GM19025 (cell line): ENCODE data around the gene LRRC3.
"Not testable (repeated sequence)": the region's sequence is repeated elsewhere in the genome, so short reads cannot be mapped to it uniquely, and the experiment has no call there.

Source experiments
- ATAC-seq: cut with Tn5 transposase; IDR thresholded peaks from one replicate; pipeline ENCODE4 v1.9.1; 2021; ENCODE audit warnings: mild to moderate bottlenecking, low read depth, moderate library complexity; ENCODE audit not compliant: unreplicated experiment

The LRRC3 gene

DNA sequence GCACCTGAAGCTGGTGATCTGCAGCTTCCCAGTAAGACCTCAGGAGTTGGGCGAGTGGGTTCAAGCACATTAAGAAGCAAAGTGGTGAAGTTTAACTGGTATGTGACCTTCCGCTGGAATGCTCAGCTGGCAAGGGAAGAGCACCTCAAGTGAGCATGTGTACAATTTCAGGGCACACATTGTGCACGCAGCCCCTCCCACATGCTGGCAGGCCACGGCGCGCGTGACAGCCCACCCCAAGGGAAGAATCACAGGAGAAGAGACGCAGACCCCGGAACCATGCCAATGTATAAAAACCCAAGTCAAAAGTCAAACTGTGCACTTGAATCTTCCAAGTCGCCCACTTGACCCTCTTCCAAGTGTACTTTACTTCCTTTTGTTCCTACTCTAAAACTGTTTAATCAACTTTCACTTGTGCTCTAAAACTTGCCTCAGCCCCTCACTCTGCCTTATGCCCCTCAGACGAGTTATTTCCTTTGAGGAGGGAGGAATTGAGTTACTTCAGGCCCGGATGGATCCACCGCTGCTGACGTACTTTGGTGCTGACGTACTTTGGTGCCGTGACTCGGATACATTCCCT is 20.0 kb downstream of the LRRC3 start:
- ATAC-seq, result no peak

DNA sequence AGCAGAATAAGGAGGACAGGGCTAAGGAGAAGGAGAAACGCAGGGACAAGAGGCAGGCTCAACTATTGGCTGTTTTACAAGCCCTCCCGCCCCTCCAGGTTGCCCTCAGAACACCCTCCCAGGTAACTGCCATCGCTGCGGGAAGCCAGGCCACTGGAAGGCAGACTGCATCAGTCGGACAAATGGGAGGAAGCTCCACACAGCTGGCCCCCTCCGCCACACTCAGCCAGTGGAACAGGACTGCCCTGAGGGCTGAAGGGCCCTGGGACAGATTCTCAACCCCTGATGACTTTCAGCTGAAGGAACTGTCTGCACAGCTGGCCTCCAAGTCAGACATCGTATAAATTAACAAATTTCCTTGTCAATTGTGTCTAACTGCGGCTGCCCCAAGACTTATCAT is 21.8 kb downstream of the LRRC3 start:
- ATAC-seq, result no peak

DNA sequence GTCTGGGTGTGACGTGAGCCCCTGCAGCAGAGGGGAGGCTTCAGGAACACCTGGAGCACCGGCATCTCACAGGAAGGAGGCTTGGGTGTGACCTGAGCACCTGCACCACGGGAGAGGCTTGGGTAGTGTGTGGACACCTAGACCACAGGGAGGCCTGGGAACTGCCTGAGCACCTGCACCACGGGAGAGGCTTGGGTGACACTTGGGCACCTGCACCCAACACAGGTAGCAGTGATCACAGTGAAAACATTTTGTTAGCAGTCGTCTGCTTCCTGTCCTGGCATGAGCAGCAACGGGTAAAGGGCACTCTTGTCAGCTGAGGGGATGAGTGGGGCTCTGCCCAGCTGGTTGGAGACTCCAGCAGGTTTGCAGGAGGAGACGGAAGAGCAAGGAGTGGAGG is 22.4 kb downstream of the LRRC3 start:
- ATAC-seq, result no peak

DNA sequence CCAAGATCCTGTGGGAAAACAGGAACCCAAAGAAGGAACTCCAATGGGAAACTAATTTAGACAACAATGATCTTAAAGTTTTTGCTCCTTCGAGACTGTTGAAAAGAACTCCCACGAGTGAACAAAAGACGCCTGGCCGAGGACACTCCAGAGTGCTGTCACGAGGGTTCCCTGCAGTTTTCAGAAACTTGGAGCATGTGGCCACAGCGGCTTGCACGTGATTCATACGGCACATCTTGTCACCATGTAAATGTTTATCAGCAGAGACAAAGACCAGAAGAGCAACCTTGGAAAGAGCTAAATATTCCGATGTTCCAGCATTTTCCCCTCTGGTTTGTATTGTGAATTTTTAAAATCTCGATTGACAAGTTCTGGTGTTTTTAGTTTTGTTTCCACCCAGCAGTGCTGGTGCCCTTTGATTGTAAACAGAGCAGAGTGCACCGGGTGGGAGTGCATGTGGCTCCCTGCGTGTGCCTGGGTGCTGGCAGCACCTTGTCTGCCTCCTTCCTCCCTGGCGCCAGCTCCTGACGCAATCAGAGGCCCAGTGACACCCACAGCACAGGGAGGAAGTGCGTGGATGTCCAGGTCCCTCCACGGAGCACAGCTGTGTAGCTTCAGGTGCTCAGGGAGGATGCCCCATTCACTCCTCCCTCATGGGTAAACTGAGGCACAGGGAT is 23.0 kb downstream of the LRRC3 start:
- no peak for ATAC-seq

DNA sequence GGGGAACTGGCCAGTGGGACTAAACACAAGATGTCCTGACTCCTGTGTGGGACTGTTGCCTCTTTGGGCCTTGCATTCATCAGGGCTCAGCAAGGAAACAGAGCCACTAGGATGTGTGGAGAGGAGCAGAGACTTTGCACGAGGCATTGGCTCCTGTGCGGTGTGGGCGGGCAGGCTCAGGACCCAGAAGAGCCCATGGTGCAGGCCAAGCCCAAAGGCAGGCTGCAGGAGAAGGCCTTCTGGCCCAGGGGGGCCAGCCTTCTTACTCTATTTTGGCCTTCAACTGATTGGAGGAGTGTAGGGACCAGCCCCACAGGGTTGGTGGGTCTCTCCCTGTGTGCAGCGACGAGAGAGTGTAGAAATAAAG is 23.5 kb downstream of the LRRC3 start:
- ATAC-seq, result no peak

DNA sequence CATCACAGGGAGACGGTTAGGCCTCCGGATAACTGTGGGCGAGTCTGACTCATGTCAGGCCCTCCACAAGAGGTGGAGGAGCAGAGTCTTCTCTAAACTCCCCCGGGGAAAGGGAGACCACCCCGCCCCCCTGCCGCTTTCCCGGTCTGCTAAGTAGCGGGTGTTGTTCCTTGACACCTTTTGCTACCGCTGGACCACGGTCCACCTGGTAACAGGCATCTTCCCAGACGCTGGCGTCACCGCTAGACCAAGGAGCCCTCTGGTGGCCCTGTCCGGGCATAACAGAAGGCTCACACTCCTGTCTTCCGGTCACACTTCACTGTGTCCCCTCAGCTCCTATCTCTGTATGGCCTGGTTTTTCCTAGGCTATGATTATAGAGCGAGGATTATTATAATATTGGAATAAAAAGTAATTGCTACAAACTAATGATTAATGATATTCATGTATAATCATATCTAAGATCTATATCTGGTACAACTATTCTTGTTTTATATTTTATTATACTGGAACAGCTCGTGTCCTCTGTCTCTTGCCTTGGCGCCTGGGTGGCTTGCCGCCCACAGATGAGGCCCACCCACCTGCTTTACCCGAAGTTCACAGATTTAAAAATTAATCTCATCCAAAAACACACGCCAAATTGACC is 24.4 kb downstream of the LRRC3 start:
- not testable (repeated sequence) for ATAC-seq

DNA sequence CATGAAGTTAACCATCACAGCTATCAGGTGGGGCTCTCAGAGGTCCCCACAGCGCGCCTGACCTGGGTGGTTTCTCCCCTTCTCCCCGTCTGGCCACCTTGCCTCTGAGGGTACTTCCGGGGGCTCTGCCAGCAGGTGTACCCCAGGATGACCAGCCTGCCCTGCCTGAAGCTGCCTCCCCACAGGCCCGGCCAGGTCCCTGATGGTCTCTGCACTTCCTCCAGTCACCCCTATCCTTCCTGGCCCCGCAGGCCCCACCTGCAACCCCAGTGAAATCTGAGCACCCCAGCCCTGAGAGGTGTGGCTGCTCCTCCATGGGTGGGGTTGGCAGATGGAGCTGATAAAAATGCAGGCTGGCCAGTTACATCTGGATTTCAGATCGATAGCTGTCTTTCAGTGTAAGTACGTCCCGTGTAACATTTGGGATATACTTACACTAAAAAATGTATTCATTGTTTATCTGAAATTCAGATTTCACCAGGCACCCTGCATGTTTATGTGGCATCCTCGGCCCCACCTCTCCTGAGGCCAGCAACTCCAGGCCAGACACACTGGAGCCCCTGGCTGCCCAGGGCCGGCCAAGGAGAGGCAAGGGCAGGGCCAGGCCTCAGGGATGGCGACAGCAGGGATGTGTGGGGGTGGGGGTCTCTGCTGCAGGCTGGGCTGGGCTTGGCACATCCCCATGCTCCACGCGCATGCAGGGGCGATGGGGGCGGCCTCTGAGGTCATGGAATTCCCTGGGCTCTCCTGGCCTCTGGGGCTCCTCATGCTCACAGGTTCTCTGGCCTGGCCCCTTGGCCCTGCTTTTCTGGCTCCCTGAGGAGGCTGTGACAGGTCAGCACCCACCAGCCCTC is 25.1 kb downstream of the LRRC3 start:
- no peak for ATAC-seq

DNA sequence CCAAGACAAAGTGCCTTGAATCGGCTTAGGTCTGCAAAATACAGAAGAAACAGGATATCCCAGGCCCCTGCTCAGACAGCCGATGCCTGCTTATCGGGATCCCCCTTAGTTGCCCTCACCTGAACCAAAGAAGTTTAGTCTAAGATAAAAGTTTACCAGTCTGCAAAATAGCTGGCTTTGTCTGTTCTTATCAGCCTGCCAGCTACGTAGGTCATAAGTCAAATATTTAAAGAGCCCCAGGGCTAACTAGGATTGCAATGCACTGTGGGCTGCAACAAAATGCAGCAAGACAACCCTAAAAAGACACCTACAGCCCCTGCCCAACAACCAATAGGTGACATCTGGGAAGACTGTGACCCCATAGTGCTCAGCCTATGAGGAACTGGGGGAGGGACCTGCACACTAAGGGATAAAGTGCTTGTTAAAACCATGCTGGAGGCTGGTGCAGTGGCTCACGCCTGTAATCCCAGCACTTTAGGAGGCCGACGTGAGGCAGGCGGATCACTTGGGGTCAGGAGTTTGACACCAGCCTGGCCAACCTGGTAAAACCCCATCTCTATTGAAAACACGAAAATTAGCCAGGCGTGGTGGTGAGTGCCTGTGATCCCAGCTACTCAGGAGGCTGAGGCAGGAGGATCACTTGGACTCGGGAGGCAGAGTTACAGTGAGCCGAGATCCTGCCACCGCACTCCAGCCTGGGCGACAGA is 27.4 kb downstream of the LRRC3 start:
- ATAC-seq, result no peak

DNA sequence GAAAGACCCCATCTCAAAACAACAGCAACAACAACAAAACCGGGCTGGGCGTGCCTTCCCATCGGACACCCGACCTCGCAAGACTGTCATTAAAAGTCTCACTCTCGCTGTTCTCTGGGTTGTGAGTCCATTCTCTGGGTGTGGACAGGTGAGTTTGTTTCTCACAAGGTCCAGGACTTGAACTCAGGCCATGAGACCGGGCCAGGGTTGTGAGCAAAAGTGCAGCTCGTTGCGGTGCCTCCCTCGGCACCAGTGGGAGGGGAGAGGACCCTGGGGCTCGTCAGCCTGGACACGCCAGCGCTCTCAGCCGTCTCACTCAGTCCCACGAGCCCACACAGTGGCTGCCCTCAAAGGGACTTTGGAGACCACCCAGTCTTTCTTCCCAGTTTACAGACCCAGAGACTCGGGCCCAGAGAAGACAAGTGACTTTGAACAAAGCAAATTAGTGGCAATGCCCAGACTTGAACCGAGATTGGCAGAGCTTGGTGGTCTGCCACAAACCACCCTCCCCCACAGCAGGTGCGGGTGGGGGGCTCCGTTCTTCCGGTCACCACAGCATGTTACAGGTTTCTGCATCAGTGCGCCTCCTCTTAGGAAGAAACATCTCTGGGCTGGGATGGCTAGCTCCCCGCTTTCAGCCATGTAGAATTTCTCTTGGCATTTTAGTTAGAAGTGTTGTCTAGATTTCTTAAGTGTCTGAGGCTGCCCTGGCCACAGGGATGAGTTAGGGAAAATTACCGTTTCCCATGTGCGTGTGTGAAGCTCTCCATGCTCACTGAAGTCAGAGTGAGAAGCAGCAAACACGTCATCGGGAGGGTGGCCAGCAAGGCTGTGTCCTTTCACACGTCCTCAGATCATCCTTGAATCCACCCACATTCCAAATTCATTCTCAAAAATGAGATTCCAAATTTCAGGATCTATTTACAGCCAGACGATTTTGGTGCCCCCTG is 28.3 kb downstream of the LRRC3 start:
- ATAC-seq, result no peak

DNA sequence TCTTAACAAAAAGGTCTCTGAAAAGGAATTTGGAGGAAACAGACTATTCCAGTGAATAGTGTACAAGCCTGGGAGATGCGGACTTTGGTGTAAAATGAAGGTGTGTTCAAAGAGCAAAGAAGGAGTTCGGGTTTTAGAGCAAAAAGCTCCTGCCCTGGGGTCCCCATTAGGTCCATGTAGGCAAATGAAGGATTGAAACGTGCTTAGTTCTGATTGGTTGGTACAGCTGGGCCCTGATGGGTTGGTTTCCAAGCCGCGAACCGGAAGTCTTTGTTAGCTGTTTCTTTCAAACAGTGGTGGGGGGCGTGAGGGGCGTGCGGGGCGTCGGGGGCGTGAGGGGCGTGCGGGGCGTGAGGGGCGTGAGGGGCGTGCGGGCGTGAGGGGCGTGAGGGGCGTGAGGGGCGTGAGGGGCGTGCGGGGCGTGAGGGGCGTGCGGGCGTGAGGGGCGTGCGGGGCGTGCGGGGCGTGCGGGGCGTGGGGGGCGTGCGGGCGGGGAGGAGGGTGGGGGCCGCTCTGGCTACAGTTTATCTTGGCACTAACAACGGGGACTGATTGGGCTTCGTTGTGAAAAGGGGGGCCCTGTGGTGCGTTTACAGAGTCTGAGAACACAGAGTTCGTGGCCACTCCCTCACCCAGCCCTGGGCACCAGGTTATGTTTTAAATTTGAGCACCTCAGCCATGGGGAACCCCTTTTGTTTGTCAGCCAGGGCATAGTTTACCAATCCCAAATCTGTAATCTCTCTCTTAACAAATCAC is 29.4 kb downstream of the LRRC3 start:
- no peak for ATAC-seq

DNA sequence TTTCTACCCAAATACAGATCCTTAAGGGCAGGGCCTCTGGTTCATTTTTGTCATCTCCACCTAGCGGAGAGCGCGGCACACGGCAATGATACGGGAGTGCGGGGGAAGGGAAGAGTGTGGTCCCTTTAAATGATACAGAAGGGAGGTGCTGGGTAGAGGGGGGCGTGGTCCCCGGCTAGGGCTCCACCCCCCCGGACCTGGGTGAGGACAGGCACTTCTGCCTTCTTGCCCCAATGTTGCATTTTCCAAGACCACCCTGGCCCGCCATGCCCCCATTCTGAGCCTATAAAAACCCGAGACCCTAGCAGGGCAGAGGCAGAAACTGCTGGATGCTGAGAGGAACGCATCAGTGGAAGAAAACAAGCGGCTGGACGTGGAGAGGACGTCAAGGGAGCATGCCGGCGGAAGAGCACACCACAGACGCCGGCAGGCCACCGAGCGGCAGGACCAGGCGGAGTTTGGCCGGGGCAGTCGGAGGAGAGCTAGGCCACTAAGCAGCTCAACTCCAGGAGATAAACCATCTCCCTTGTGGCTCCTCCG is 30.0 kb downstream of the LRRC3 start:
- ATAC-seq, result no peak

DNA sequence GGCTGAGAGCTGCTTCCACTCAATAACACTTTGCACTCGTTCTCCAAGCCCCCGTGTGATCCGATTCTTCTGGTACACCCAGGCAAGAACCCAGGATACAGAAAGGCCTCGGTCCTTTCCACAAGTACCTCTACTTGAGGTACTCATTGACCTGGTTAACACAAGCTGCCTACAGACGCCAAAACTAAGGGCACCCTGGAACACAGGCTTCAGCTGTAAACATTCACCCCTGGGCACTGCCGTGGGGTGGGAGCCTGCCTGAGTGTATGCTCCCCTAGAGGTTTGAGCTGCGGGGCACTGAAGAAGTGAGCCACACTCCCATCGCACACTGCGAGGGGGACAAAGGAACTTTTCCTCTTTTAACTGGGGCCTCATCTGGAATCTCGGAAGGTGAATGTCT is 30.5 kb downstream of the LRRC3 start:
- ATAC-seq, result no peak

DNA sequence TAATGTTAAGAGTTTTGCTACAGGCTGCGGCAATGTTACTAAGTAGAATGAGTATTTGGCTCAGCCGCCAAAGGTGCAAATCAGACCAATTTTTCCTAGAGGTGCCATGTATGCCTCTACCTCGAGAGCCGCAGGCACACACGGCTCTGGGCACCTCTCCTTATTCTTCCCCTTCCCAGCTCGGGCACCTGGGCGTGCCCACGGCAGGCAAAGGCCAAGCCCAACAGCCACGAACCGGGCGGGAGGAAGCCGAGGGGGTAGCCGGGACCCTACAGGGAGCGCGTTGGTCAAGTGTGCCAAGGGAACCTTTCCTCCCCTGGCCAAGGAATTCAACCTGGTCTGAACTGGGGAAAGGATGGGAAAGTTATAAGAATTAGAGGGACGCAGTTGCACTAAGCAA is 31.0 kb downstream of the LRRC3 start:
- ATAC-seq, result no peak

DNA sequence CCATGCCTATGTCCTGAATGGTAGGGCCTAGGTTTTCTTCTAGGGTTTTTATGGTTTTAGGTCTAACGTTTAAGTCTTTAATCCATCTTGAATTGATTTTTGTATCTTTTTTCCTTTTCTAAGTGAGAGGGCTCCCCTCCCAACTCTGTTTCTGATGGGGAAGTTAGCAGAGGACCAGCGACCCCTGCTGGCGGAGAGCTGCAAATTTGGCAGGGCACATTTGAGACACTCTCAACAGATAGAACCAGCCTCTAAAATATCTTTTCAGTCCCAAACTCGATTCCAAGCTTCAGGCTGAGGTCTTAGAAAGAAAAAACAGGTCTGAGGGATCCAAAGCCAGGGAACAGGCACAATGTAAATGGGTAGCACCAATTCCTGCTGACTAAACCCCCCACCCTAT is 32.5 kb downstream of the LRRC3 start:
- ATAC-seq, result no peak

DNA sequence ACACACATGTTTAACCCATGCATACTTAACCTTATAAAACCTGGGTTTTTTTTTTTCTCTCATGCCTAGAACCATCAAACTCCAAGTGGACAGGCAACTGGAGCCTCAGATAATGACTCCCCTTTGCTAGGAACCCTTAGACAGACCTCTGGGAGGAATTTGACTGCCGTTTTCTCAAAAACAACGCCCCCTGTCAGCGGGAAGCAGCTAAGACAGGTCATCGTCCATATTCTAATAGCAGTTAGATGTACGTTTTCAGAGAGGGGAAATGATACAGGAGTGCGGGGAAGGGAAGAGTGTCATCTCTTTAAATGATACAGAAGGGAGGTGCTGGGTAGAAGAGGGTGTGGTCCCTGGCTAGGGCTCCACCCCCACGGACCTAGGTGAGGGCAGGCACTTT is 34.7 kb downstream of the LRRC3 start:
- no peak for ATAC-seq

DNA sequence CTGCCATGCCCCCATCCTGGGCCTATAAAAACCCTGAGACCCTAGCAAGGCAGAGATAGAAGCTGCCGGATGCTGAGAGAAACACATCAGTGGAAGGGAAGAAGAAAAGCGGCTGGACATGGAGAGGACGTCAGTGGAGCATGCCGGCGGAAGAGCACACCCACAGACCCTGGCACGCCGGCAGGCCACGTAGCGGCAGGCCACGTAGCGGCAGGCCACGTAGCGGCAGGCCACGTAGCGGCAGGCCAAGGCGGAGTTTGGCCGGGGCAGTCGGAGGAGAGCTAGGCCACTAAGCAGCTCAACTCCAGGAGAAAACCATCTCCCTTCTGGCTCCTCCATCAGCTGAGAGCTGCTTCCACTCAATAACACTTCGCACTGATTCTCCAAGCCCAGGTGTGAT is 35.1 kb downstream of the LRRC3 start:
- ATAC-seq, result no peak

DNA sequence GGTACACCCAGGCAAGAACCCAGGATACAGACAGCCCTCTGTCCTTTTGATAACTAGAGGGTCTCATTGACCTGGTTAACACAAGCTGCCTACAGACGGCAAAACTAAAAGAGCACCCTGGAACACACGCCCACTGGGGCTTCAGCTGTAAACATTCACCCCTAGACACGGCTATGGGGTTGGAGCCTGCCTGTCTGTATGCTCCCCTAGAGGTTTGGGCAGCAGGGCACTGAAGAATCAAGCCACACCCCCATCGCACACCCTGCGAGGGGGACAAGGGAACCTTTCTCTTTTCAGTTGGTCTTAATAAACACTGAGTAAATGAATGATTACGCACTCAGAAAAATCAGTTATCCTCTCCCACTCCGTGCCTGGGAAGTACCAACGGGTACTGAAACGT is 35.5 kb downstream of the LRRC3 start:
- ATAC-seq, result no peak

DNA sequence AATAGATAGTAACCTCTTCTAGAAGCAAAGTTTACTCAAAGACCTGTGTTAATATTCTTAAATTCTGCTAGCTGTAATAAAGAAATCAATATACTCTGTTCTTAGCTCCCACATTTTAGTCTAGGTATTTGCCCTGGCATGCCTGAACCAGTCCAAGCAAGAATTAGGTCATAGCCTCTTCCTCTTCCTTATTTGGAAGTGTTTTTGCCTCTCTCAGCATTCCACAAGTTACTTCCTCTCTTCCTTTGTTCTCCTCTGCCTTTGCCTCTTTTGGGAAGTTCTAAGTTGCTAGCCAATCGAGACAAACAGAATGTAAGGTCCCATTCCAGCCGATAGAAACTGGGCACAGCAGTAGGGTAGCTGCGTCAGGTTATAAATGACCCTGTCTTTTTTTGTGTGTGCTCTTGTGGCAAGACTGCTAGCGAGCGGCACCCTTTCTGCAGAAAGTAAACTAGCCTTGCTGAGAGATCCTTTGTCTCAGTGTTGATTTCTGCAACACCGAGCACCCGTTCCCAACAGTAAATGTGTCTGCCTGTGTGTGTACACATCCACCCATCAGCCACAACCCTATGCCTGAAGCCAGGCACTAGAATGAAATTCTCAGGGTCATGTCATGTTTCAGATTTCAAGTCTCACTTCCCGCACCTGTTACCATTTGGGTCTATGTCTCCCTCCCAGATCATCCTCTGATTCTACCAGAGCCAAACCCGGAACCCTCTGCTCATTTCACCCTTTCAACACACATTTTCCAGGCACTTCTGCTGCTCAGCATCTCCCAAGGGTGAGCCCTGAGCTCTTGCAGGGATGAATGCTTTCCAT is 37.5 kb downstream of the LRRC3 start:
- no peak for ATAC-seq
